Measurements from ENCODE around the gene OCIAD1. TPM values are rescaled to one million over a fixed set of nuclear protein-coding genes. Genes with fewer than 3 reads are reported as not detected.

Gene OCIAD1
- 121 to 205 TPM (median 124 TPM) in 5 replicates for total RNA-seq (2022; extraction: Qiagen RNA extraction)

GRCh38 chr4:48830706-48831531, at the start of gene OCIAD1:
OCIAD1 (plus strand) TSS chr4:48831088; CDS start chr4:48832625, 1,537 bp downstream.

GRCh38 chr4:48906206-48907173, 75.6 kb downstream of the OCIAD1 start, which contains the start of gene OCIAD2:
OCIAD2 (minus strand) TSS chr4:48906774; CDS start chr4:48904549, 2,225 bp downstream.

Other genes with a start within 250 kb of the OCIAD1 start
- gene FRYL, start 50.8 kb upstream of the OCIAD1 start, total RNA-seq (2022; extraction: Qiagen RNA extraction) = 6.5 to 13.0 TPM (median 9.0 TPM) in 5 replicates
- 94.7 to 134 TPM (median 98.5 TPM) in 5 replicates for gene OCIAD2, start 75.7 kb downstream of the OCIAD1 start, total RNA-seq (2022; extraction: Qiagen RNA extraction)
- gene CWH43, start 155.2 kb downstream of the OCIAD1 start, total RNA-seq (2022; extraction: Qiagen RNA extraction) = not detected in 5 replicates

Measured in A549 treated with AZD2906 at 1 μM for 4 hours (cell line).